Heart right ventricle (tissue), 16 donors: ENCODE results near the gene STK11IP. TPM values are rescaled to one million over a fixed set of nuclear protein-coding genes. Genes with fewer than 3 reads are reported as not detected.
A peak's percentile ranks its signal among the peaks of the same experiment; 100 is the strongest.

ENCODE experiments used
- ATAC-seq, 8 donors: fragments of 200-7000 bp; cut with Tn5 transposase; one replicate each; pipeline ENCODE4 v1.9.1; 2020; ENCODE audit warnings: mild to moderate bottlenecking in 8 of 8, moderate library complexity in 8 of 8, moderate number of reproducible peaks in 1 of 8
- DNase-seq, 2 donors: peaks; one replicate each; pipeline ENCODE4 v3.0.0-alpha.2; 2020
- H3K27ac ChIP-seq, 10 donors: fragments of 200-600 bp; sonication (generic) in 2 of 10; one replicate each; pipeline versions ENCODE4 v1.5.0 to v1.8.0; 2020 to 2022; ENCODE audit warnings: mild to moderate bottlenecking in 3 of 10
- H3K27me3 ChIP-seq, 7 donors: fragments of 200-600 bp; one replicate each; pipeline ENCODE4 v1.8.0; 2021 to 2022; ENCODE audit warnings: mild to moderate bottlenecking in 2 of 7
- H3K36me3 ChIP-seq, 9 donors: fragments of 200-600 bp; sonication (generic) in 1 of 9; one replicate each; pipeline versions ENCODE4 v1.5.0 to v1.8.0; 2020 to 2022; ENCODE audit warnings: mild to moderate bottlenecking in 2 of 9
- H3K4me1 ChIP-seq, 9 donors: fragments of 200-600 bp; sonication (generic) in 1 of 9; one replicate each; pipeline versions ENCODE4 v1.5.0 to v1.8.0; 2020 to 2022; ENCODE audit warnings: mild to moderate bottlenecking in 4 of 9
- H3K4me3 ChIP-seq, 10 donors: fragments of 200-600 bp; sonication (generic) in 2 of 10; one replicate each; pipeline versions ENCODE4 v1.5.0 to v1.8.0; 2020 to 2022; ENCODE audit warnings: mild to moderate bottlenecking in 7 of 10, moderate library complexity in 2 of 10
- H3K9me3 ChIP-seq, 11 donors: fragments of 200-600 bp in 10 of 11; sonication (generic) in 2 of 11; one replicate each; pipeline versions ENCODE4 v1.5.0 to v1.8.0; 2013 to 2022; ENCODE audit warnings: mild to moderate bottlenecking in 2 of 11, control low read depth in 1 of 11, moderate library complexity in 1 of 11
- WGBS, 2 donors: extraction: QIAGEN DNeasy Blood & Tissue Kit; methylation state at CpG; one replicate each; pipeline ENCODE4 v1.1.7; 2013; ENCODE audit warnings: inconsistent platforms in 1 of 2; 5-methylcytosine and 5-hydroxymethylcytosine counted together
- intact Hi-C, 10 donors: fragments of 100-400 bp; cut with DNase I; formaldehyde crosslinking; loops; one replicate each; pipeline versions ENCODE4 v1.11.1 to v1.14.2; 2022
- polyA plus RNA-seq, 2 donors: library from polyadenylated mRNA; stranded (reverse); fragments of 200-250 nt; gene quantifications; one replicate each; pipeline ENCODE4 v1.2.3, GENCODE V29; 2013
- total RNA-seq, 10 donors: library from RNA; stranded (reverse); fragmentation: NEBNext Ultra II Directional in 3 of 10; extraction: Animal tissue kit (Norgen Biotek cat#: 25700) in 3 of 10; gene quantifications; one replicate each; pipeline versions ENCODE4 v1.2.1 to v1.2.4, GENCODE V29; 2021 to 2023
- TF ChIP-seq, protein P1 (sequence below), 9 donors: fragments of 200-600 bp; sonication (generic) in 2 of 9; IDR thresholded peaks; one replicate each; pipeline versions ENCODE4 v1.5.0 to v1.8.0; 2021 to 2022; ENCODE audit warnings: antibody characterized with exemption in 9 of 9, mild to moderate bottlenecking in 5 of 9, moderate library complexity in 1 of 9
- donor health status: Arrhythmogenic right ventricular cardiomyopathy.
- donor health status: ischemic (EF 13 %, LVEDD 7.1; RV severe dilation, severe dysfunction).
- donor health status: healthy with polysubstance abuse.
- donor health status: DM: no; HTN: yes; CAD: no.
- donor health status: DM: no; HTN: no; CAD: no.
- donor health status: ischemic (EF 25% LVEDD 6.9; RV normal size, moderate dysfunction).
- donor health status: ischemic (EF 25% LVEDD 5.7; RV mildly dilated, moderate dysfunction).
- donor health status: healthy.
- donor health status: DM: yes; HTN: yes; CAD: no.
- donor health status: Ischemic cardiomyopathy.
- donor health status: ischemic (EF 35%, LVEDD 5.7; RV mildly dilated, moderate dysfunction).
- donor health status: nonischemic (EF 11% LVEDD 7.7; RV severe dilation, severe dysfunction).
- donor health status: DM: yes; HTN: yes; CAD: no.
- donor health status: PGD.
- donor health status: ischemic (EF 29% LVEDD 5.4; RV normal size, mild dysfunction).
- donor health status: nonischemic (EF 23%, LVEDD 6.1; RV moderate dilation, normal function).

Gene STK11IP
- total and polyA plus RNA-seq, 12 donors, result 7.2 to 27.4 (median 13.4) TPM

DNA sequence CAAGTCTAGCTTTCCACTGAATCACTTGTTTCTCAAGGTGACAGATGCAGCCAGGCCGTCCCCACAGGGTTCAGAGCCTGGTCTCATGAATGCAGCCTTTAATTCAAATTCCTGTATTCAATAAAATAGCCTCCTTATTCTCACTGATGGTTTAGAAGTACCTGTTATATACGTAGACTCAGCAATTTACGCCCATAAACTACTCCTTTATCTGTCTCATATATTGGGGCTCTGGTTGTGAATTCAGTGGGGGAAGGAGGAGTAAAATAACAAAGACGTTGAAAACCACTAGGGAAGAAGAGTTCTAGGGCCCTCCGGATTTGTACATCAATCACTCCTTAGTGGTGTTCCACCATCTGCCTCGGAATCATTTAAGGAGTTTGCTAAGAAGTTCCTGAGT is 28.0 kb upstream of the STK11IP start:
- Histone ChIP-seq H3K4me3 (peak overlapping the region in 7 of 10 donors; percentile 64 to 75 (median 70)), H3K27me3 (peaks cover 0 to 38% (median 0%) of the 10 kb centered on the region in 7 donors), H3K9me3 (no peaks in the 10 kb centered on the region), H3K27ac (peak overlapping the region in 6 of 10 donors; percentile 65 to 95 (median 92)), H3K4me1 (peaks cover 2 to 34% (median 13%) of the 10 kb centered on the region in 9 donors), H3K36me3 (peaks cover 0 to 43% (median 8%) of the 10 kb centered on the region in 9 donors)
- intact Hi-C loops, result loop anchor here in 5 of 10 donors (2.0 to 10.0 kb wide), 7 partner anchors 27 to 73 kb away; partner anchors contain the start of genes CHPF (in 2 of the 5), SLC4A3 (in 2 of the 5) and STK11IP (in 1 of the 5)
- ATAC-seq, result no peak
- WGBS, 2 donors, result 70 to 75% methylated on average over 6 of the region's 6 CpGs
- DNase-seq, result no peak
- TF ChIP-seq, protein P1, sequence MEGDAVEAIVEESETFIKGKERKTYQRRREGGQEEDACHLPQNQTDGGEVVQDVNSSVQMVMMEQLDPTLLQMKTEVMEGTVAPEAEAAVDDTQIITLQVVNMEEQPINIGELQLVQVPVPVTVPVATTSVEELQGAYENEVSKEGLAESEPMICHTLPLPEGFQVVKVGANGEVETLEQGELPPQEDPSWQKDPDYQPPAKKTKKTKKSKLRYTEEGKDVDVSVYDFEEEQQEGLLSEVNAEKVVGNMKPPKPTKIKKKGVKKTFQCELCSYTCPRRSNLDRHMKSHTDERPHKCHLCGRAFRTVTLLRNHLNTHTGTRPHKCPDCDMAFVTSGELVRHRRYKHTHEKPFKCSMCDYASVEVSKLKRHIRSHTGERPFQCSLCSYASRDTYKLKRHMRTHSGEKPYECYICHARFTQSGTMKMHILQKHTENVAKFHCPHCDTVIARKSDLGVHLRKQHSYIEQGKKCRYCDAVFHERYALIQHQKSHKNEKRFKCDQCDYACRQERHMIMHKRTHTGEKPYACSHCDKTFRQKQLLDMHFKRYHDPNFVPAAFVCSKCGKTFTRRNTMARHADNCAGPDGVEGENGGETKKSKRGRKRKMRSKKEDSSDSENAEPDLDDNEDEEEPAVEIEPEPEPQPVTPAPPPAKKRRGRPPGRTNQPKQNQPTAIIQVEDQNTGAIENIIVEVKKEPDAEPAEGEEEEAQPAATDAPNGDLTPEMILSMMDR (IDR thresholded peaks at IDR 0.05), result no peak

DNA sequence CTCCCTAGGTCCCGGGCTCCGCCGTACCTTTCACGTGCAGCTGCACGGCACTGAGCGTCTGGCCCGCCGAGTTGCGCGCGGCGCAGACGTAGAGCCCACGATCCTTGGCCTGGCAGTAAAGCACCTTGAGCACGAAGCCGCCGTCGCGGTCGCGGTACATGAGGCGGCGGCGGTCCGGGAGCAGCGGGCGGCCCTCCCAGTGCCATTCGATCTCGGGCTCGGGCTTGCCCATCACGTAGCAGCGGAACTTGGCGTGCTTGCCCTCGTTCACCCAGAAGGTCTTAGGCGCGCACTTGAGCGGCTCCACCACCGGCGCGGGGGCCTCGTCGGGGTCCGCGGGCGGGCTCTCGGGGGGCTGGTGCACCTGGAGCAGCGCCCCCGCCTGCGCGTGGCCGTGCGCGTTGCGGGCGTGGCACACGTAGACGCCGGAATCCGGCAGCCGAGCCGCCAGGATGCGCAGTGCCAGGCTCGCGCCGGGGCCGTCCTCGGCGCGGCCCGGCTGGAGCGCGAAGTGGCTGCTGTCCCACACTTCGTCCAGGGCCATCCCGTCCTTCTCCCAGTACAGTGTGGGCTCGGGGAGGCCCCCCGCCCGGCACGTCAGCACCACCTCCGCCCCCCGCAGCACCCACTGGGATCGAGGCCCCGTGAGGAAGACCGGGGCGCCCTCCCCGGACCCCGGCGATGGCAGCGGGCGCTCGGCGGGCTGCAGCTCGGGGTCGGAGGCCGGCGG is 27.3 kb upstream of the STK11IP start:
- 6 to 12% methylated on average over 89 to 95 of the region's 95 CpGs for WGBS, 2 donors
- peak overlapping the region; percentile 9 to 95 (median 70) for H3K4me3 ChIP-seq
- H3K4me1 ChIP-seq, result peaks cover 2 to 34% (median 13%) of the 10 kb centered on the region in 9 donors
- H3K27me3 ChIP-seq, result peaks cover 0 to 38% (median 0%) of the 10 kb centered on the region in 7 donors
- intact Hi-C loops, result loop anchor here in 4 of 10 donors (2.0 to 5.0 kb wide), 6 partner anchors 26 to 72 kb away; partner anchors contain the start of genes CHPF (in 2 of the 4), SLC4A3 (in 1 of the 4) and STK11IP (in 1 of the 4)
- TF ChIP-seq, protein P1 (IDR thresholded peaks at IDR 0.05), result peak in 1 of 9 donors; percentile 20
- peaks cover 0 to 36% (median 7%) of the 10 kb centered on the region in 9 donors for H3K36me3 ChIP-seq
- DNase-seq (peak in 1 of 2 donors; percentile 52), ATAC-seq (peak in 5 of 8 donors; percentile 12 to 36 (median 29))
- H3K9me3 ChIP-seq, result no peaks in the 10 kb centered on the region
- peak overlapping the region; percentile 65 to 95 (median 88) for H3K27ac ChIP-seq

DNA sequence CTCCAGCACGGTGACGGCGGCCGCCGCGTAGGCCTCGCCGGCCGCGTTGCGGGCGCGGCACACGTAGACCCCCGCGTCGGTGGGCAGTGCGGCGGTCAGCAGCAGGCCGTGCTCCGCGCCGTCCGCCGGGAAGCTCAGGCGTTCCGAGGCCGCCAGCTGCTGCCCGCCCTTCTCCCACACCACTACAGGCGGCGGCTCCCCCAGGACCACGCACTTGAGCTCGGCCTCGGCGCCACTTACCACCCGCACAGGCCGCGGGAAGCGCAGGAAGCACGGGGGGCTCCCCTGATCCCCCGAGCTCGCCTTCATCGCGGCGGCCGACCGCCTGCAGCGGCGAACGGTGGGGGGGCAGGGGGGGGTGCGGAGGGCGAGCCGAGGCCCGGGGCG is 26.7 kb upstream of the STK11IP start:
- TF ChIP-seq, protein P1 (IDR thresholded peaks at IDR 0.05), result no peak
- peaks cover 2 to 38% (median 13%) of the 10 kb centered on the region in 9 donors for H3K4me1 ChIP-seq
- H3K36me3 ChIP-seq, result peaks cover 0 to 31% (median 7%) of the 10 kb centered on the region in 9 donors
- 0 to 1% methylated on average over 33 to 55 of the region's 55 CpGs for whole genome bisulfite sequencing, 2 donors
- peak in 3 of 8 donors; percentile 2 to 38 (median 6) for ATAC-seq
- peak overlapping the region in 9 of 10 donors; percentile 64 to 95 (median 70) for H3K4me3 ChIP-seq
- intact Hi-C loops, result loop anchor here in 5 of 10 donors (1.0 to 5.0 kb wide), 7 partner anchors 26 to 71 kb away; partner anchors contain the start of genes CHPF (in 2 of the 5), SLC4A3 (in 1 of the 5) and STK11IP (in 1 of the 5)
- H3K9me3 ChIP-seq, result no peaks in the 10 kb centered on the region
- peak in 1 of 2 donors; percentile 41 for DNase-seq
- H3K27ac ChIP-seq, result peak overlapping the region; percentile 65 to 95 (median 88)
- peaks cover 0 to 38% (median 0%) of the 10 kb centered on the region in 7 donors for H3K27me3 ChIP-seq
